NCI-H146 treated with DMSO at 0.1 percent for 48 hours (cell line): Measurements from ENCODE around the gene NLRP11.
A peak's percentile ranks its signal among the peaks of the same experiment; 100 is the strongest.

Experiments
- DNase-seq: peaks from one replicate; lab custom pipeline; 2025; ENCODE audit not compliant: unreplicated experiment; lab: John Stamatoyannopoulos, UW

The NLRP11 gene

DNA sequence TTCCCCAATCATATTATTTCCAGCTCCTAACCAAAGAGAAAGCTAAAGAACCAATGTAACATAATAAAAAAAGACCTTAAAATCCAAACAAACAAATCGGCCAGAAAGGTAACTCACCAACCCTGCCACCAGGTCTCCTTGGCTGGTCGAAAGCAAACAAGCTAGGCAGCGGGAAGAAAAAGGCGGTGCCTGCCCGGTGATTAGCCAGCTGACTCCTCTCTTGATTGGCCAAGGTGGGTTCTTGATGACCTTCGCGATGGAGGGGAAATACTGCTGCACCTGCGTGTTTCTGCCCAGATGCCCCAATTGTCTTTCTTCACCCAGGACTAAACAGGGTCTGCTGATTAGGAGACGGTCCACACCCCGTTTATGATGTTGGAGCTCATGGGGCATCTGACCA, at the start of gene NLRP11:
Gene NLRP11, minus strand, starts transcription at position 154 of the 400 bp plus-strand sequence. CDS start 13,825 bp downstream, outside the sequence.
- DNase-seq: no peak

DNA sequence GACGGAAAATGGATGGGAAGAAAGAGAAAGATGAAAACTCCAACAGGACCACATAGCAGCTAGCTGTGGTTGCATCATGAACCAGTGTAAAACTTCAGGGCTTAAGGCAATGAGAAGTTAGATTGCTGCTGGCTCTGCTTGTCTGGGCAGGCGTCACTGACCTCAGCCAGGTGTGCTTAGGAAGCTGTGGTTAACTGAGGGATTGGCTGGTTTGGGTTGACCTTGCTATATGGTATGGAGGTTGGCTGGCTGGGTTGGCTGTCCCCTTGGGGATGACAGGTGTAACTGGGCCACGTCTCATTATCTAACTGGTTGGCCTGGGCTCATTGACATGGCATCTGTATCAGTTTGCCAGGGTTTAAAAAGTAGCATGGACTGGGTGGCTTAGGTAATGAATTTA, 45.4 kb upstream of the NLRP11 start:
- DNase-seq: no peak

DNA sequence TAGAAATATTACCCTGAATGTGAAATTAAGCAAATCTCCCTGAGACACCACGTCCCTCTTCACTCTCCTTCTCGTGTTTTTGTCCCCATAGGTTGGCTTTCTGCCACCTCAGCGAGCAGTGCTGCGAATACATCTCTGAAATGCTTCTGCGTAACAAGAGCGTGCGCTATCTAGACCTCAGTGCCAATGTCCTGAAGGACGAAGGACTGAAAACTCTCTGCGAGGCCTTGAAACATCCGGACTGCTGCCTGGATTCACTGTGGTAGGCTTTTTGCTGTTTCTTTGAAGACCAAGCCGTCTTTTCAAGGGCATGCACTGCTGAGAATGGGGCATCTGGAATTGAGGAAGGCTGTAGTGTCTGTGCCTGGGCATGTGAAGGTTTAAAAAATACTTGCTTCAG, 38.9 kb upstream of the NLRP11 start:
- no peak for DNase-seq

DNA sequence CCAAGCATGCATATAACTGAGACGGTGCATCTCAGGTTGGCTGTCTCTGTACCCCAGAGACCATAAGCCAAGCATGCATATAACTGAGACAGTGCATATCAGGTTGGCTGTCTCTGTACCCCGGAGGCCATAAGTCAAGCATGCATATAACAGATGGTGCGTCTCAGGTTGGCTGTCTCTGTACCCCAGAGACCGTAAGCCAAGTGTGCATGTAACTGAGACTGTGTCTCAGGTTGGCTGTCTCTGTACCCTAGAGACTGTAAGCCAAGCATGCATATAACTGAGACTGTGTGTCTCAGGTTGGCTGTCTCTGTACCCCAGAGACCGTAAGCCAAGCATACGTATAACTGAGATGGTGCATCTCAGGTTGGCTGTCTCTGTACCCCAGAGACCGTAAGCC, 35.3 kb upstream of the NLRP11 start:
- DNase-seq: no peak

DNA sequence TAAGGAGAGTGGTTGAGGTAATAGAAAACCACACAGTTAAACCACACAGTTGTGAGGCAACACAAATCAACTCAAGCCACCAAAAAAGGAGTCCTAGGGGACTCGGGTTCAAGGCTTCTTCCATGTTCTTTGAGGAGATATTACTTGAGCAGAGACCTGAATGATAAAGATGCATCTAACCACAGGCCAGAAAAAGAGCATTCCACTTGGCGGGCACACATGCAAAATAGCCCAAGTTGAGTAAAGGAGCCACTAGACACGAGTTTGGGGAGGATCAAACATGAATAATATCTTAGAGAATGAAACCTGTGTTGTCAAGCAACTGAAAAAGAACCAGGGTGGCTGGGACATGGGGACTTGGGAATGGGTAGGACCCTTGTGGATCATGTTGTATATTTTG, 34.7 kb upstream of the NLRP11 start:
- DNase-seq: no peak

DNA sequence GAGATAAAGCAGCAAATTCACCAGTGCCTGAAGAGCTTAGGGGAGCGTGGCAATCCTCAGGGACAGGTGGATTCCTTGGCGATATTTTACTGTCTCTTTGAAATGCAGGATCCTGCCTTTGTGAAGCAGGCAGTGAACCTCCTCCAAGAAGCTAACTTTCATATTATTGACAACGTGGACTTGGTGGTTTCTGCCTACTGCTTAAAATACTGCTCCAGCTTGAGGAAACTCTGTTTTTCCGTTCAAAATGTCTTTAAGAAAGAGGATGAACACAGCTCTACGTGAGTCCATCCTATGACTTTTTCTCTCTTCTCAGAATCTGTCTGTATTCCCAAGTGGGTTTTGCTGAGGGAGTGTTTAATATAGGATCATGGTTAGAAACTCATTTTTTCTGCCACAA, 27.2 kb upstream of the NLRP11 start:
- DNase-seq: no peak

DNA sequence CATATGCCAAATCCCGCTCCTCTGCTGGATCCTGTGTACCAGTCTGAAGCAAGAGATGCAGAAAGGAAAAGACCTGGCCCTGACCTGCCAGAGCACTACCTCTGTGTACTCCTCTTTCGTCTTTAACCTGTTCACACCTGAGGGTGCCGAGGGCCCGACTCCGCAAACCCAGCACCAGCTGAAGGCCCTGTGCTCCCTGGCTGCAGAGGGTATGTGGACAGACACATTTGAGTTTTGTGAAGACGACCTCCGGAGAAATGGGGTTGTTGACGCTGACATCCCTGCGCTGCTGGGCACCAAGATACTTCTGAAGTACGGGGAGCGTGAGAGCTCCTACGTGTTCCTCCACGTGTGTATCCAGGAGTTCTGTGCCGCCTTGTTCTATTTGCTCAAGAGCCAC, 26.6 kb upstream of the NLRP11 start:
- DNase-seq: no peak

DNA sequence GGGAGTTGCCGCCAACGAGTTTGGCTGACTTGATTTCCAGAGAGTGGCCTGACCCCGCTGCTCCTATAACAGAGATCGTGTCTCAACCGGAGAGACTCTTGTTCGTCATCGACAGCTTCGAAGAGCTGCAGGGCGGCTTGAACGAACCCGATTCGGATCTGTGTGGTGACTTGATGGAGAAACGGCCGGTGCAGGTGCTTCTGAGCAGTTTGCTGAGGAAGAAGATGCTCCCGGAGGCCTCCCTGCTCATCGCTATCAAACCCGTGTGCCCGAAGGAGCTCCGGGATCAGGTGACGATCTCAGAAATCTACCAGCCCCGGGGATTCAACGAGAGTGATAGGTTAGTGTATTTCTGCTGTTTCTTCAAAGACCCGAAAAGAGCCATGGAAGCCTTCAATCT, 26.2 kb upstream of the NLRP11 start:
- DNase-seq: no peak

DNA sequence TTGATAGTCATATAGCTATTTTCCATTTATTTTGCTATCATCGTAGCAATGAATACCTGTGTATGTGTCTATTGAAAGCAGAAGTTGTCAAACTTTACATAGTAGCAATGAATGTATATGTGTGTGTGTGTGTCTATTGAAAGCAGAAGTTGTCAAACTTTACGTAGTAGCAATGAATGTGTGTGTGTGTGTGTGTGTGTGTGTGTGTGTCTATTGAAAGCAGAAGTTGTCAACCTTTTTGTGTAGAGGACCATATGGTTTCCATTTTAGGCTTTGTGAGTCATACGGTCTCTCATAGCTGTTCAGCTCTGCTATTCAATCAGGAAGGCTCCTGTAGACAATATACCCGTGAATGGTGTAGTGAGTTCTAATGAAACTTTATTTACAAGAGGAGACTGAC, 25.4 kb upstream of the NLRP11 start:
- no peak for DNase-seq

DNA sequence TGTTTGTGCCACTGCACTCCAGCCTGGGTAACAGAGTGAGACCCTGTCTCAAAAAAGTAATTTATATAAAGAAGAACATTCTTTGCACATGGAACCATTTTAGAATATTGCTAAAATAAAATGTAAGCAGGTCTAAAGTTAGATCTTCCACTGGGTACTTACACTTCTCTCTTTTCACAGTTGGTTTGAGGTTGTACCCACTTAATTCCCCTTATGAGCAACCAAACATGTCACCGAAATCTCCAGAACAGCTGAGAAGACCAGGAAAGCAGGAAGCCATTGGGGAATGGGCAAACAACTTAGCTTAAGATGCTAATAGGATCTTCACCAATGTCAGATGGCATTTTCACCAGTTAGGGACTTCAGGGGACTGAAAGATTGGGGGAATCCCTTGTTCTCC, 23.4 kb upstream of the NLRP11 start:
- DNase-seq: no peak

DNA sequence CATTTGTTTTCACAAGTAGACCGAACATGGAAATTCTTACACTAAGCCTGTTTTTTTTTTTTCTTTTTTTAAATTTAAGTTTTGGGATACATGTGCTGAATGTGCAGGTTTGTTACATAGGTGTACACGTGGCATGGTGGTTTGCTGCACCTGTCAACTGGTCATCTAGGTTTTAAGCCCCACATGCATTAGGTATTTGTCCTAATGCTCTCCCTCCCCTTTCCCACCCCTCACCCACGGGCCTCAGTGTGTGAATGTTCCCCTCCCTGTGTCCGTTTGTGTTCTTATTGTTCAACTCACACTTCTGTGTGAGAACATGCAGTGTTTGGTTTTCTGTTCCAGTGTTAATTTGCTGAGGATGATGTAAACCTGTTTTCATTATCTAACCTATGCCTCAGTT, 7.1 kb upstream of the NLRP11 start:
- DNase-seq: no peak

DNA sequence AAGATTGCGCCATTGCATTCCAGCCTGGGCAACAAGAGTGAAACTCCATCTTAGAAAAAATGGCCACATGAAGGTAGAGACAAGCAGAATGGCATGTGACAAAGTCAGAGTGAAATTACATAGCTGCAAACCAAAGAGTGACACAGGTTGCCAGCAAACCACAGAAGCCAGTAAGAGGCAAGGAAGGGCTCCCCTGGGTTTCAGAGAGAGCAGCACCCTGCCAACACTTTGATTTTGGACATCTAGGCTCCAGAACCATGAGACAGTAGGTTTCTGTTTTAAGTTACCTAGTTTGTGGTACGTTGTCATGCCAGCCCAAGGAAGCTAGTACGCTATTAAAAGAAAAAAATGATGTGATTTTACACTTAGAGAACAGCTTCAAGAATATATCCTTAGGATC, 6.5 kb upstream of the NLRP11 start:
- no peak for DNase-seq

DNA sequence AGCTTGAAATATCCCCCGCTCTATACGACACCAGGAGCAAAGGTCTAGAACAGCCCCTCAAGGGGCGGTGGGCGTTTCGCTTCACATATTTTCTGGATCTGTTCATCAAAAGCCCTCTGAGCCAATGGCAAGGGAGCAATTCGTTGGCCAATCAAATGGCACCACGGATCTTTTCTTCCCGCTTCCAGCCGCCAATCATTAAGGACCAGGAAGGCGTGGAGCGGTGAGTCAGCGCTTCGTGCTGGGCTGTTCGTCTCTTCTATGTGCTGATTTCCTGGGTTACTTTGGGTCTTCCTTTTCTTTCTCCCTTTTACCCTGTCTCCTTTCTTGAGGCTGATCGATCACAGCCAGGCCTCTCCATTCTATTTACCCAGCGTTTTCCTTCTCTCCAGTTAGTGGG, 4.5 kb upstream of the NLRP11 start, which contains the start of gene NLRP4:
Gene NLRP4, plus strand, starts transcription at position 201 of the 400 bp plus-strand sequence. CDS start 15,541 bp downstream, outside the sequence.
- no peak for DNase-seq

DNA sequence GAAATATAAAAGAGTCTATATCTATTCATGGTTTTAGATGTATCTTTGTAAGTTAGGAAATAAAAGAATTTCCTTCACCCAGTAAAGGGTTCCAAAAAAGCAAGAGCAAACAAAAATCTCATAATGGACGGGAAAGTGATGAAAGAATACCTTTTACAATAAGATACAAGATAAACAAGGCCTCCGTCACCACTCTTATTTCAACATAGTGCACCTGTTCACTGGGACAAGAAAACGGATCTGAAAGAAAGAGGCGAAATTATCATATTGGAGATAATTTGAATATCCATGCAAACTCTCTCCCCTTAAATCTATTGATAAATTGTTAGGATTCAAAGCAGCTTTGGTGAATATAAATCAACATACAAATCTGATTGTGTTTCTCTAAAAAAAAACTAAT, 877 bp upstream of the NLRP11 start:
- no peak for DNase-seq

DNA sequence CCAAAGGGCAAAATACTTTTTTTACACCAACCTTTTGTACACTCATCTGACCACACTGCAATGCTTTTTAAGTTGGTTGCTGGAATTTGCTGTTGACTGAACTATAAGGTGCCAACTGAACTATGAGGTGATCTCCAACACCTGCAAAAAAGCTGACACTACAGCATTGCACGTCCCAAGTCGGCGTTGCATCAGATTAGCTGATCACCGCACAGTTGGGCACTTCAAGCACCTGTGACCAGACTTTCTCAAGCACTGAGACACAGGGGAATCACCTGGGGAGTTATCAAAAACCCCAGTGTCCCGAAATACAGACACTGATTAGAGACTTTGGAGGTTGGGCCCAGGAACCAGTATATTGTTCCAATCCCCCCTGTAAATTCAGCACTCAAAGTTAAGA, 1.1 kb downstream of the NLRP11 start:
- no peak for DNase-seq

DNA sequence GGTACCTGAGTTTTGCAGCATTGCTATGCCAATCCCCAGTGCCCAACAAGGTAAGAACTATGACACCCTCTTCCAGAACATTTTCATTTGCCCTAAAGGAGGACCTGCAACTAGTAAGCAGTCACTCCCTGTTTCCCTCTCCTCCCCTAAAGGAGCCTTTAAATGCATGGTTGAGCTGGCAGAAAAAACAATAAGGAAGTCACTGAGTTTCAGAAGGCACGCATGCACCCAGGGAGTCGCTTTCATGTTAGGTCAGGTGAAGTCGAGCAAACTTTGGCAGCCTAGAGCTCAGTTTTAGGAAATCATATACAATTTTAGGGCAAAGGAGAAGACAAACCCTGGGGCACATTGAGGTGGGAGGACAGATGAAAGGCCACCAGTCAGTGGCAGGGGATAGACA, 11.8 kb downstream of the NLRP11 start:
- DNase-seq: no peak

DNA sequence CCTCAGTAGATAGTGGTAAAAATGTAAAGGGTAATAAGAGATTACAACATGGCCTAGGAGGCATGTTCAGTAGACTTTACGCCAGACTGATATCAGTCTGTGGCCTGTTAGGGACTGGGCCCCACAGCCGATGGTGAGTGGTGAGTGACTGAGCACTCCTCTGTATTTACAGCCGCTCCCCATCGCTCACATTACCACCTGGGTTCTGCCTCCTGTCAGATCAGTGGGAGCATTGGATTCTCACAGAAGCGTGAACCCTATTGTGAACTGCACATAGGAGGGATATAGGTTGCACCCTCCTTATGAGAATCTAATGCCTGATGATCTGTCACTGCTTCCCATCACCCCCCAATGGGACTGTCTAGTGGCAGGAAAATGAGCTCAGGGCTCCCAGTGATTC, 17.9 kb downstream of the NLRP11 start:
- DNase-seq: no peak

DNA sequence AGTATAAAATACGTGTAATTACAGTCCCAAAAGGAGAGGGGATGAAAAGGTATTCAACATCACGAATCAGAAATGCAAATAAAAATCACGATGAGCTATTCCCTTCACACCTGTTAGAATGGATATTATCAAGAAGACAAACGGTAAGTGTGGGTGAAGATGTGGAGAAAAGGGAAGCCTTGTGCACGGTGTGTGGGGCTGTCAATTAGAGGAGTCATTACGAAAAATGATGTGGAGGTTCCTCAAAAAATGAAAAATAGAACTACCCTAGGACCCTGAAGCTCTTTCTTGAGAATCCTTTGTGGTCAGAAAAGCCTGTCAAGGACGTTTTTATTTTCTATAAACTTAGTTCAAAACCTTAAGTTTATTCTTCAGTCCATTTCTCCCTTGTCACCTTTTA, 19.4 kb downstream of the NLRP11 start:
- no peak for DNase-seq

DNA sequence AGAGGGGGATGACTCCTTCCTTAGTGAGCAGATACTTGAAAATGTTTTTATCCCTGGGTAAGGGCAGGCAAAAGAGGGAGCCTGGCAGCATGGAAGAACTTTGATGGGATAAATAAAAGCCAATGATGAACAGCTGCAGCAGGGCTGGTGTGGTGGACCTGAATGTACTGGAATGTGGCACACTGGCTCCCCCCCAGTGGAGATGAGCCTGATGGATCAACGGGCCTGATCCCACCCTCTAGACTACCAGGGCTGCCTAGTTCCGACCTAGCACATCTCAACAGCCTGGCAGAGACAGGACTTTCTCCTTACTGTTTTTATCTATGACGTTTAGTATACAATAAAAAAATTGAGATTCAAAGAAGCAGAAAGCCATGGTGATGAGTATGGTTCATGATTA, 20.5 kb downstream of the NLRP11 start:
- no peak for DNase-seq

DNA sequence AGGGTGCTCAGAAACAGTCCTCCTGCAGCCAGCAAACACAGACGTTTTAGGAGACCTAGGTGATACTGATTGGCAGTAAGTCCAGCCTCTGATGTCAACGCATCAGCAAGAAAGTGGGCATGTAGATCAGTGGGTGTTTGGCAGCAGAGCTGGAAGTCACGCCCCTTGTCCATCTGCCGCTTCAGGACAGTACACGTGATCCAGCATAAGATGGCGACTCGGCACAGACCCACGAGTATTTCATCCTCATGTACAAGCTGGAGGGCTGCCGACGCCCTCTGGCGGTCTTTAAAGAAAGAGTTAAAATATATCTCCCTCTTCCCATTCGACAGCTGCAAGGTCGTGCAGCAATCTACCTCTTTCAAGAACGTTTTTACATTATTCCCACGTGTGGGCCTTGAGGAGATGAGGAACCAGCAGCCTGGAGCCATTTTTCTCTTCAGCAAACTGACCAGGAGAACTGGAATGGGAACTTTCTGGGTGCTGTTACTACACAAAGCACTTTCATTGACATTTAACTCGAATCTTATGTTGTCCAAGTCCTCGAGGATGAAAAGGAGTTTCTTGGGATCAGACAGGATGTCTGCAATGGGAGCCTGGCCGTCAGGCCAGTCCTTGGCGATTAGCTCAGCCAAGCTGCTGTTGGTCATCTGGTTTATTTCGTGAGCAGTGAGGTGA, 22.3 kb downstream of the NLRP11 start:
- peak; percentile 76 for DNase-seq

DNA sequence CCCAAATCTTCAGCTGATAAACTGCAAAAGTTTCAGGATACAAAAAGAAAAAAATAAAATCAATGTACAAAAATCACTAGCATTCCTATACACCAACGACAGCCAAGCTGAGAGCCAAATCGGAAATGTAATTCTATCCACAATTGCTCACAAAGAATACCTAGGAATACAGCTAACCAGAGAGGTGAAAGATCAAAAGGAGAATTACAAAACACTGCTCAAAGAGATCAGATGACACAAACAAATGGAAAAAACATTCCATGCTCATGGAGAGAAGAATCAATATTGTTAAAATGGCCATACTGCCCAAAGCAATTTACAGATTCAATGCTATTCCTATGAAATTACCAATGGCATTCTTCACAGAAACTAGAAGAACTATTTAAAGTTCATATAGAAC, 29.5 kb downstream of the NLRP11 start:
- DNase-seq: no peak

DNA sequence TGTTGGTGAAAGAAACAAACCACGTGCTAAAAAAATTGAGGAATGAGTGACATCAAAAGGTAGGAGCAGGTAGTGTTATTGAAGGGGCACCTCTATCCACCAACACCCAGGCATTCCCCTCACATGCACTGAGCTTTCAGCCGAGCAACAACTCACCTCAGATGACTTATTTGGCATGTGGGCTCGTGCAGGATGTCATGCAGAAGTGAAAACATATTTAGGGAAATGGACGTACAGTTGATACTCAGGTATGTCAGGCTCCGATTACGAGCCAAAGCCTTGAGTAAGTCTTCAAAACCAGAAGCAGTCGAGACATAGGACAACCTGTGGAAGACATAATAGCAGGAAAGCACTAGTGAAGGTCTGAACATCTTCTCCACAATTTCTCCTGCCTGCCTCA, 30.4 kb downstream of the NLRP11 start:
- no peak for DNase-seq

DNA sequence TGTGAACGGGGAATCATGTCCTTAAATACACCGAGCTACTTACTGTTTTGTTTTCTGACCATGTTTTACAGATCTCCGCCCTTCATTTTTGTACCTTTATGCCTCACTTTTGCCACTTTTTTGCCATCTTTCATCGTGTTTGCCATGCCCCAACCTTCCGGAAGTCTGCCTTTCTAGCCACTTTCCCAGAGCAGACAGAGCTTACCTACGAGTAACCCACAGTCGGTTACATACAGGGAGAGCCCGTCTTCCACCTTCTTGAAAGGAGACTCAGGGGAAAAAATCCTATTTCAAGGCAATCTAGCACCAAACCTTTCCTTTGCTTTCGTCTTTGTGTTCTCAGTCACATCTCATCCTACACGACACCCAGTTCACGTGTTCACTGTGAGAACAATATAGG, 36.8 kb downstream of the NLRP11 start:
- DNase-seq: no peak
